GM19455 (cell line): ENCODE measurements around the gene PLA2G4D.

Experiments
- ATAC-seq: cut with Tn5 transposase; IDR thresholded peaks from one replicate; pipeline ENCODE4 v1.9.1; 2021; ENCODE audit not compliant: unreplicated experiment

Gene PLA2G4D

DNA sequence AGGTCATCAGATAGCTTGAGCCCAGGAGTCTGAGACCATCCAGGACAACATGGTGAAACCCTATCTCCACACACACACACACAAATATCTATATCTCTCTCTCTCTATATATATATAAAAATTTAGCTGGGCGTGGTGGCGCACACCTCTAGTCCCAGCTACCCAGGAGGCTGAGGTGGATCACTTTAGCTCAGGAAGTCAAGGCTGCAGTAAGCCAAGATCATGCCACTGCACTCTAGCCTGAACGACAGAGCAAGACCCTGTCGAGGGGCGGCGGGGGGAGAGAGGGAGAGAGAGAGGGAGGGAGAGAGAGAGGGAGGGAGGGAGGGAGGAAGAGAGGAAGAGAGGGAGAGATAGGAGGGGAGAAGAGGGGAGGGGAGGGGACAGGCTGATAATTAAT, 34.1 kb upstream of the PLA2G4D start:
- no peak for ATAC-seq

- ATAC-seq: no peak
These were observed 29.2 kb upstream of the PLA2G4D start for GRCh38 chr15:42123546-42123945.

DNA sequence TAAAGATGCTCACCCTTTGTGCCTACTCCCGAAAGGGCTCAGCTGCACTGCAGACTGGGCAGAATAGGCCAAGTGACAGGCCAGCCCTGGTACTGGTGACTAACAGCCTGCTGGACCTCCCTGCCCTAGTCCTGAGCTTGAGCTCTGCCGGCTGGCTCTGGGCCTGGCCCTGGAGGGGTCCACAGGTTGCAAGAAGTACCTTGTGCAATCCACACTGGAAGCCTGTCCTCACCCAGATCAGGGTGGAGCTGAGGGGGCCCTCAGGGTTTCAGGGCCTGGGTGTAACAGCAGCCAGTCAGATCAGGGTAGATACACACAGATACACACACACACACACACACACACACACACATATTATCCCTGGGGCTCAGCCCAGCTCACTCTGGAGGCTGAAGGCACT, 27.3 kb upstream of the PLA2G4D start:
- no peak for ATAC-seq

DNA sequence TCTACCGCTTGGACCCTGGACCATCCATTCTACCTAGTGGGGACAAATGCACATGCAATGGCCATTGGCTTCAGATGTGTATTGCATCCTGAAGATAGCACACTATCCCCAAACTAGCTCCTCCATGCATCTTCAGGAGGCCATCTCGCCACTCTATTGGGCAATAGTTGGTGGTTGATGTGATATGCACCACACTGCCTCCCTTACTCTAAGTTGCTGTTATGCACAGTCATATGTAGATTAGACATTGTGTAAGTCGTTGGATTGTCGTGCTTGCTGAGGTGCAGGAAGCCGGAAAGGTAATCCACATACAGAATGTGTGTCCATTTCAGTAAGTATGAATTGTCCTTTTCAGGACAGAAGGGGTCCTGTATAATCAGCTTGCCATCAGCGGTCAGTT, 26.7 kb upstream of the PLA2G4D start:
- no peak for ATAC-seq

DNA sequence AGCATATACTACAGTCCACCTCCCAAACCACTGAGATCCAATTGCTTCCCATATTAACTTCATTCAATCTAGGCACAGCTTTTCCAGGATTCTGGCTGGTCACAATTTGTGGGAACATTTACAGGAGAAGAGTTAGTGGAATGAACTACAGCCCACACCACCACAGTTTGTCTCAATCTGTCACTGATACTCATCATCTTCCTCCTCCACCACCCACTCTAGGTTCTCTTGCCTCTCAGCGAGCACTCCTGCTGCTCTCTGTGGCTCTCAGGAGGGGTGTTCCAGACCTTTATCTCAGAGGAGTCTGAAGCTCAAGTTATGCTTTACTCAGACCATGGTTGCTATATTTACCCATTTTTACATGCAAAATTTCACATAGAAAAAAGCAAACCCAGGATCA, 25.9 kb upstream of the PLA2G4D start:
- ATAC-seq: no peak

- no peak for ATAC-seq
These were observed 25.0 kb upstream of the PLA2G4D start for GRCh38 chr15:42119446-42119760.

DNA sequence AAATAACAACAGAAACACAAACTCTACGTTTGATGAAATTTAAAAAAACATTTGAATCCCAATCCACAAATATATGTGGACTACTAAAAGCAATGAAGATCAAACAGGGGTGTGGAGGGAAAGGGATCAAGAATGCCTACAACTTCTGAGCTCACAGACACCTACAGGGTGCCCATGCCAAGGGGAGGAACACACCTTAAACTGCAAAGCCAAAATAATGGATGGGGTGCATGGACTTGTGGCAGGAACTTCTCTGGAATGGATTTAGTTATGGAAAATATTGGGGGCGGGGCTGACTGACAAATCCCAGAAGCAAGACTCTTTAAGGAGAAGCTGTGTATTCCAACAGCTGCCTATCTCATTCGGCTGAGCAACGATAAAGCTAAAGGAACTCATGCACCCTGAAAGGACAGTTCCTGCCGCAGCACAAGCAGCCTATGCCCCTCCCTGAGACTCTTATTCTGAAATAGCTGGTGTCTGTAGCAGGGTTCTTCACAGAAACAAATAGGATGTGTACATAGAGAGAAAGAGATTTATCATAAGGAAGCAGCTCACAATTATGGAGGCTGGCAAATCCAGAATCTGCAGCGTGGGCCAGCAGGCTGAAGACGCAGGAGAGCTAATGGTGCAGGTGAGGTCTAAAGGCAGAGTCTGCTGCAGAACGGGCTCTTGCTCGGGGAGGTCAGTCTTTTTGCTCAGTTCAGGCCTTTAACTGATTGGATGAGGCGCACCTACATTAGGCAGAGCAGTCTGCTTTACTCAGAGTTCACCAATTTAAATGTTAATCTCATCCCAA, 24.5 kb upstream of the PLA2G4D start:
- no peak for ATAC-seq

- ATAC-seq: no peak
These were observed 17.6 kb upstream of the PLA2G4D start for GRCh38 chr15:42111924-42112323.

- ATAC-seq: no peak
These were observed 16.0 kb upstream of the PLA2G4D start for GRCh38 chr15:42110367-42110766.

- no peak for ATAC-seq
These were observed 14.4 kb upstream of the PLA2G4D start for GRCh38 chr15:42108806-42109205.

DNA sequence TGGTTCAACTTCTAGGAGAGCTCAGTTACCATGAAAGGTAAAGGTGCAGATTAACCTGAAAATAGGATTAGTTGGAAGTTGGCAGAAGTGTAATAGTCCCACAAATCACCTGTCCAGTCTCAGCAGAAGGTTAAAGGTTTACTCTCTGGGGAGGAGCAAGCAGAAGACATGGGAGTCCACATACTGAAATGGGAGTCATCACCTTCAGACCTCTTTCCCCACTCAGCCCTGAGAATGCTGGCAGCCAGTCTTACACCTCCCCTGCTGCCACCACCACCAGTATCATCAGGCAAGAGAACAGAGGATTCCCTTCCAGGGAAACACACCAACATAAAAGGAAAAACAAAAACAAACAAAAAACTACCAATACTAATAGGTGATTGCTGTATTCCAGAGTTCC, 13.8 kb upstream of the PLA2G4D start:
- ATAC-seq: no peak

DNA sequence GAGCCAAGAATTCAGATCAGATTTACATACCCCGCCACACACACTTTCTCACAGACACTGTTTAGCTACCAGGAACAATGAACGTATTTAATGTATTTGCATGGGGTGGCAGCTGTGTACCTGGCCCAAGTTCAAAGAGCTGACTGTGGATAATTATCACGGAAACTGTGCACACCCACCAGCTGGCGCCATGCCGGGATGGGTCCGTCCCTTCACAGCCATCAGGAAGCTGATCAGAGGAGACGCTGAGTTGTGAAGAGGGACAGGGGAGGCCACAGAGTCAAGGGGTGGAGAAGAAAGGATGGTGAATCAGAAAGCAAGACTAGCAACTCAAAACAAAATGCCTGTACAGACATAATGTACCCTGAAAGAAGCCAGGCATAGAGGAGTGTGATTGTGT, 13.1 kb upstream of the PLA2G4D start:
- ATAC-seq: no peak

- no peak for ATAC-seq
These were observed 11.9 kb upstream of the PLA2G4D start for GRCh38 chr15:42106288-42106687.

- no peak for ATAC-seq
These were observed 9.9 kb upstream of the PLA2G4D start for GRCh38 chr15:42104095-42104891.

DNA sequence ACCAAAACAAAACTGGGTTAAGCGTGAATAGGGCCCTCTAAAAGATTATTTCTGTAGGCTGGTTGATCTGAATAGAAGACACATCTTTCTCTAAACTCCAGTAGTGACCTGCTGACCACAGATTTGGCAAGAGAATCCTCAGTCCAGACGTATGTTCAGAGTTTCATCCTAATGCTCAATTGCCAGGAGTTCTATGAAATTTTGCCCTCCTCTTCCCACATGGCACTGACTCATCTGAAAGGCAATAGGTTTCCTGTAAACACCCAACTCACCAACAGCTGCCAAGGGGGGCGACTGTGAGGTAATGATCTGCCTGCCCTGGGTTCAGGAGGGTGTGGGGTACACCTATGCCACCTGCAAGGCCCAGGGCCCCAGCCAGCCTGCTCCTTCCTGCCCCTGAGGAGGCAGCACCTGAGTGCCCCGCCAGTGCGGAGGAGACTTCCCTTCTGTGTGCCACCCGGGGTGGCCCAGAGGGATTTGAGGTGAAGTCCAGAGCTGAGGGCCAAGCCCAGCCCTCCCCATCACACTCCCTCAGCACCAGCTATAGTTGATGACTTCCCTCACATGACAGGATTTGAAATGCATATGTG, 8.4 kb upstream of the PLA2G4D start:
- ATAC-seq: no peak

DNA sequence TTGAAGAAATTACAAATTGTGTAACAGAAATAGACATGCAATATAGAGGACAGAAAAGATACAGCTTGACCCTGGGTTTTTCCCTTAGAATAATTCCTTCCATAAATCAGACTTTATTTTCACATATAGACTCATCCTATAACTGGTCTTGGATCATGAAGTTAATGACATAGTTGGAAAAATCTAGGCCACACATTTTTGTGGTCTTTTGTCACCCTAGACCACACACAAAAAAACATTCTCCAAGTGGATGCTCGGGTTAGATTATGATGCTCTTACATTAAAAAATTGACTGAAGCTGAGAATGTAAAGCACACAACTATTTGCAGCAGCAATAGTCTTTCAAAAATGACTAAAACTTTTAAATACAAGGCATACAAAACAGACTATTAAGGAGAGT, 7.5 kb upstream of the PLA2G4D start:
- no peak for ATAC-seq

GRCh38 chr15:42100021-42100800, 5.8 kb upstream of the PLA2G4D start:
- no peak for ATAC-seq

DNA sequence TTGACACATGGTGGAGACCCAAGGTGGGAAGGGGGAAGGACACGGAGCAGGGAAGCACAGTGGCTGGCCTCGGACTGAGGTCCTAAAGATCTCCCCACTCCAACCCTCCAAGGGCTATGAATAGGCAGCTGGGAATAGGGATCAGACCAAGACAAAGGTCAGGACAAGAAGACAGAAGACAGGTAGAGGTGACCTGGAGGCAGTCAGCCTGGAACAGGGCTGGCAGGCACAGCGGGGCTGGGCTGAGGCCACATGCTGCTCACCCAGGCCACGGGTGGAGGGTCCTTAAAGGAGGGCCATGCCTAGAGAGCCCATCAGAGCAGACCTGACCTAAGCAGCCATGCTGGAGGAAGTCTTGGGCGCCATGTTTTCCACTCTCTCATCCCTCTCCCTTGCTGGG, 2.7 kb upstream of the PLA2G4D start:
- ATAC-seq: no peak

DNA sequence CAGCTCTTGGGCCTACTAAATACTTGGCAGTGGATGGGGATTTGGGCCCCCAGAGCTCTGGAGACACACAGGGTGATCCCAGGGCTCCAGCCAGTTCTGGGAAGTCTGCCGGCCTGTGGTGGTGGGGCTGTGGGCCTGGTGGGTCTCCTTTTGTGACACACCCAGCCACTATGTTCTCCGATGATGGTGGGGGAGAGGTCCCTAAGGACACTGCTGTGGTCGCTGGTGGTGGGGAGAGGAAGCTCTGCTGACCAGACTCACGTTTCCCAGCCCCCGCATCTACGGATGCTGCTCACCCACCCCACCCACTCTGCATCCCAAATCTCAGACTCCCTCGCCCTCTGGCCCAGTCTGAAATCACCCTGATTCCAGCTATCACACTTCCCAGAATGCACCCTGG, 396 bp downstream of the PLA2G4D start:
- no peak for ATAC-seq

- no peak for ATAC-seq
These were observed 1.7 kb downstream of the PLA2G4D start for GRCh38 chr15:42092398-42093318.
